ENCODE results near the gene C2CD4D.

The C2CD4D gene

GRCh38 chr1:151790940-151791651, 48.5 kb downstream of the C2CD4D start:
- Mint-ChIP-seq H3K4me1 (peaks cover 28% of the 10 kb centered on the region), H3K36me3 (peaks cover 2% of the 10 kb centered on the region), H3K27me3 (peaks cover 5% of the 10 kb centered on the region), H3K4me3 (peak overlapping the region; percentile 86), H3K9me3 (no peaks in the 10 kb centered on the region), H3K27ac (peak overlapping the region; percentile 81)
- CTCF ChIA-PET: interaction anchor here (2.1 kb wide), 1 partner anchor 45 kb away, joined by 8 read pairs; no protein-coding TSS in a partner anchor
- DNase-seq: peak; percentile 52

- Mint-ChIP-seq H3K4me3 (peak within 1 kb of the TSS; percentile 86), H3K27ac (peak within 1 kb of the TSS; percentile 81), H3K4me1 (peaks cover 28% of the 10 kb centered on the region), H3K9me3 (no peaks in the 10 kb centered on the region), H3K27me3 (no peaks in the 10 kb centered on the region), H3K36me3 (peaks cover 2% of the 10 kb centered on the region)
- peak; percentile 99 for DNase-seq
- CTCF ChIA-PET: interaction anchor here (1.0 to 2.1 kb wide), 8 partner anchors 17 to 251 kb away, joined by 3 to 8 read pairs (median 4); partner anchors contain the start of genes MRPL9 and TUFT1
These were observed 49.3 kb downstream of the C2CD4D start, which contains the start of gene TDRKH for GRCh38 chr1:151790071-151790939. TDRKH (minus strand) TSS chr1:151790500; CDS start chr1:151783022, 7,478 bp downstream.
